ENCODE results near the gene PPP1R13B. TPM values are rescaled to one million over a fixed set of nuclear protein-coding genes. Genes with fewer than 3 reads are reported as not detected.

PPP1R13B gene
- total RNA-seq, 4 donors from 2014 or later: 12.7 to 25.0 (median 20.6) TPM

DNA sequence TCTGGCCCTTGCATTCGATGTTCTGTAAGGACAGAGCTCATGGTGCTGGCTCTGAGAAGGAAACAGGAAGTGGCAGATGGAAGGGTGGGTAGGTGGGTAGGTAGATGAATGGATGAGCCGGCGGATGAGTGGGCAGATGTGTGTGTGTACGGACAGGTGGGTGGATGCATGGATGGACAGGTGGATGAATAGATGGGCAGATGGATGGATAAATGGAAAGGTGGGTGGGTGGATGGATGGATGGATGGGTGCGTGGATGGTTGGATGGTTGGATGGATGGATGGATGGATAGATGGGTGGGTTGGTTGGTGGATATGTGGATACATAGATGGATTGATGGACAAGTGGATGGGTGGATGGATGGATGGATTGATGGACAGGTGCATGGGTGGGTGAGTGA lies 27.6 kb upstream of the PPP1R13B start:
- Histone ChIP-seq H3K36me3 (no peaks in the 10 kb centered on the region), H3K9me3 (no peaks in the 10 kb centered on the region), H3K4me3 (no peak overlapping the region), H3K4me1 (peaks cover 18 to 48% (median 31%) of the 10 kb centered on the region in 3 donors), H3K27me3 (no peaks in the 10 kb centered on the region), H3K27ac (no peak overlapping the region)
- DNase-seq: no peak
- TF ChIP-seq POLR2A (IDR thresholded peaks at IDR 0.05): no peak
- TF ChIP-seq, protein P1, sequence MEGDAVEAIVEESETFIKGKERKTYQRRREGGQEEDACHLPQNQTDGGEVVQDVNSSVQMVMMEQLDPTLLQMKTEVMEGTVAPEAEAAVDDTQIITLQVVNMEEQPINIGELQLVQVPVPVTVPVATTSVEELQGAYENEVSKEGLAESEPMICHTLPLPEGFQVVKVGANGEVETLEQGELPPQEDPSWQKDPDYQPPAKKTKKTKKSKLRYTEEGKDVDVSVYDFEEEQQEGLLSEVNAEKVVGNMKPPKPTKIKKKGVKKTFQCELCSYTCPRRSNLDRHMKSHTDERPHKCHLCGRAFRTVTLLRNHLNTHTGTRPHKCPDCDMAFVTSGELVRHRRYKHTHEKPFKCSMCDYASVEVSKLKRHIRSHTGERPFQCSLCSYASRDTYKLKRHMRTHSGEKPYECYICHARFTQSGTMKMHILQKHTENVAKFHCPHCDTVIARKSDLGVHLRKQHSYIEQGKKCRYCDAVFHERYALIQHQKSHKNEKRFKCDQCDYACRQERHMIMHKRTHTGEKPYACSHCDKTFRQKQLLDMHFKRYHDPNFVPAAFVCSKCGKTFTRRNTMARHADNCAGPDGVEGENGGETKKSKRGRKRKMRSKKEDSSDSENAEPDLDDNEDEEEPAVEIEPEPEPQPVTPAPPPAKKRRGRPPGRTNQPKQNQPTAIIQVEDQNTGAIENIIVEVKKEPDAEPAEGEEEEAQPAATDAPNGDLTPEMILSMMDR (IDR thresholded peaks at IDR 0.05): no peak
- intact Hi-C loops (cut with DNase I): no loop called here
- WGBS, 2 donors: 88 to 96% methylated on average over 4 to 5 of the region's 5 CpGs

DNA sequence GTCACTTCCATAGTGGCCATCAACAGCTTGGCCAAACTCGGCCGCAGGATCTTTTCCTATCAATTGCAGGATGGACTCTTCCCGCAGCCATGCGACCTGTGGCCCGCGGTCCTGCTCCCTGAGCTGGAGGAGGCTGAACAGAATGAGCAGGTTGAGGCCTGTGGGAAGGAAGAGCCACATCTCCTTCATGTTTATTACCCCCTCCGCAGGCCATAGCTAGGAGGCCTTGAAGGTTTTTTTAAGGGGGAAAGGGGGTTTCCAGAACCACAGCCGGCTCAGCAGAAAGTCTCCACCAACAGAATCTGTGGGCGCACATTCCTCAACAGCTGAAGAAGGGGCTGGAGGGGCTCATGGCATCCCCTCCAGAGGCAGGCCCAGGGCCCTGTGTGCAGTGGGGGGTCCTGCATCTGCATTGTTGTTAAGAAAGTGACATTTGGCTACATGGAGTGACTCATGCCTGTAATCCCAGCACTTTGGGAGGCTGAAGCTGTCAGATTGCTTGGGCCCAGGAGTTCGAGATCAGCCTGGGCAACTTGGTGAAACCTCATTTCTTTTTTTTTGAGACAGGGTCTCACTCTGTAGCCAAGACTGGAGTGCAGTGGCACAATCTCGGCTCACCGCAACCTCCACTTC lies 25.2 kb upstream of the PPP1R13B start:
- intact Hi-C loops (cut with DNase I): no loop called here
- WGBS, 2 donors: 78 to 100% methylated on average over 3 to 5 of the region's 12 CpGs

DNA sequence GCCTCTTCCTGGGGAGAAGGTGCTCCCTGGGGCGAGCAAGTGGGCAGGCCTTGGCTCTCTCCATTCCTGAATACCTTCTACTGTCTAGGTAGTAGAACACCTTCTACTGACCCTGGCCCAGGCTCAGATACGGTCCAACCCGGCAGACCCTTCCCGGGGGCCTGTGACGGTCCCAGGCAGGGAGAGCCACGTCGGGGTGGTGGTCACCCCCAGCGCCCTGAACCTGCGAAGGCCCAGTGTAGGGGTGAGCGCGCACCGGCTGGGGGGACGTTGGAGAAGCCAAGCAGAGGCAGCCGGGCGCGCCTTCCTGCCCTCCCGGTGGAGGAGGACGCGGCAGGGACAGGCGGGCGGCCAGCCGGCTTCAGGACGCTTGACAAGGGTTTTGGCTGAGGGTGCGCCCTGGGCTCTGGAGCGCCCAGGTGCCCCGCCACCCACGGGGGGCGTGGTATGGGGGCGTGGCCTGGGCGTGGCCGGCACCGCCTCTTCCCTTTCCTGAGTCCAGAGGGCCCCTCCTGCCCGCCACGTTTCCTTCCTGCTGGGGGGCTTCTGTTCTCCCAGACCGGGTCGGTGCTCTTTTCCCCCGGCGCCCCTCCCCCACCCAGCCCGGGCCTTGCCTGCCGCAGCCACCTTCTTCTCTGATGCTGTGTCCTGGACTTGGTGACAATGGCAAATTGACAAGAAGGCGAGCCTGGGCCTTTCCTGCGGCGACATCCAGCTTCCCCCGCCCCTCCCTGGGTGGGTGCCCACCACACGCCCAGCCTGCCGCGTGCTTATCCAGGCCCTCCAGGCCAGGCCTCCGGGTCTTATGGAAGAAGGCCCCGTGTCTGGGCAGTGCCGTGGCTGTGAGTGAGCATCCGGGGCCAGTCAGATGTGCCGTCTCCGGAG lies 24.5 kb upstream of the PPP1R13B start:
- Histone ChIP-seq H3K9me3 (no peaks in the 10 kb centered on the region), H3K4me3 (peak overlapping the region; percentile 33 to 70 (median 50)), H3K27ac (peak overlapping the region; percentile 75 to 87 (median 83)), H3K36me3 (no peaks in the 10 kb centered on the region), H3K4me1 (peaks cover 22 to 70% (median 48%) of the 10 kb centered on the region in 3 donors), H3K27me3 (no peaks in the 10 kb centered on the region)
- intact Hi-C loops (cut with DNase I): no loop called here
- DNase-seq: no peak
- TF ChIP-seq, protein P1 (IDR thresholded peaks at IDR 0.05): no peak
- TF ChIP-seq POLR2A (IDR thresholded peaks at IDR 0.05): peak in 1 of 4 donors; percentile 48
- 5% methylated on average over 3 of the region's 53 CpGs; no CpG with 5 or more reads in 1 of the 2 donors for WGBS, 2 donors

More for the DNA sequence above, 25.2 kb upstream of the PPP1R13B start:
- H3K36me3 ChIP-seq: no peaks in the 10 kb centered on the region
- H3K27ac ChIP-seq: peak overlapping the region; percentile 75 to 87 (median 83)
- no peaks in the 10 kb centered on the region for H3K27me3 ChIP-seq
- H3K4me3 ChIP-seq: peak overlapping the region; percentile 33 to 70 (median 50)
- no peak for DNase-seq
- H3K9me3 ChIP-seq: no peaks in the 10 kb centered on the region
- TF ChIP-seq POLR2A (IDR thresholded peaks at IDR 0.05): no peak
- TF ChIP-seq, protein P1 (IDR thresholded peaks at IDR 0.05): no peak
- peaks cover 18 to 62% (median 43%) of the 10 kb centered on the region in 3 donors for H3K4me1 ChIP-seq

DNA sequence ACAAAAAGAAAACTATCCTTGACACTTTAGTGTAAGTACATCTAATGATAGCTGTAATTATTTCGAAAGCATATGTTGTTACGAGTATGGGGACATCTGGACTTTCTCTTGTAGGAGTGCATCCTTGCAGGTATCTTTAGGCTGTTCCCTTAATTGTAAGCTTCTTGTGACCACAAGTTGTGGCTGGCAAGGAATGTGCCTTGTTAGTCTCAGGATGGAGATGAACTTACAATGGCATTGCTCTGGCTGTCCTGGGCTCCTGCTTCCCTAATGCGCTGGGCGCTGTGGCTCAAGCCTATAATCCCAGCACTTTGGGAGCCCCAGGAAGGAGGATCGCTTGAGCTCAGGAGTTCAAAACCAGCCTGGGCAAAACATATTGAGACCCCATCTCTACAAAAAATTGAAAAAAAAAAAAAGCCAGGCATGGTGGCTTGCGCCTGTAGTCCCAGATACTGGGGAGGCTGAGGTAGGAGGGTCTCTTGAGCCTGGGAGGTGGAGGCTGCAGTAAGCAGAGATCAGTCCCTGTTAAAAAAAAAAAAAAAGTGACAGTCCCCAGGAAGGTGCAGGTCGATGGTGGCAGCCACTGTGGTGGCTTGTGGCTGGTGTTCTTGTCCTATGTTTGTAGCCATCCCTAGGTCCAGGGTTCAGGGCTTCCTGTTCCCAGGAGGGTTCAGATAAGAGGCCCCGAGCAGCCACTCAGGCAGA lies 23.7 kb upstream of the PPP1R13B start:
- intact Hi-C loops (cut with DNase I): no loop called here
- no peak for TF ChIP-seq POLR2A (IDR thresholded peaks at IDR 0.05)
- TF ChIP-seq, protein P1 (IDR thresholded peaks at IDR 0.05): no peak
- no peak for DNase-seq
- WGBS, 2 donors: 63 to 74% methylated on average over 6 to 8 of the region's 8 CpGs
- Histone ChIP-seq H3K27ac (peak overlapping the region; percentile 75 to 87 (median 83)), H3K27me3 (no peaks in the 10 kb centered on the region), H3K4me3 (peak overlapping the region in 1 of 4 donors; percentile 70), H3K4me1 (peaks cover 22 to 73% (median 49%) of the 10 kb centered on the region in 3 donors), H3K9me3 (no peaks in the 10 kb centered on the region), H3K36me3 (no peaks in the 10 kb centered on the region)

All from esophagus squamous epithelium (tissue), 5 donors.